ENCODE measurements around the gene PDILT.

GRCh38 chr16:20353379-20353778, 51.2 kb downstream of the PDILT start:
- TF ChIP-seq CTCF (IDR thresholded peaks at IDR 0.05; ENCODE audit: low read length) (no peak), EZH2 (IDR thresholded peaks at IDR 0.05; ENCODE audit: borderline replicate concordance, low read length) (no peak)

Measured in OCI-LY1 (cell line).